ENCODE data around the gene GRAMD2A.
A peak's percentile ranks its signal among the peaks of the same experiment; 100 is the strongest.

Gene GRAMD2A

DNA sequence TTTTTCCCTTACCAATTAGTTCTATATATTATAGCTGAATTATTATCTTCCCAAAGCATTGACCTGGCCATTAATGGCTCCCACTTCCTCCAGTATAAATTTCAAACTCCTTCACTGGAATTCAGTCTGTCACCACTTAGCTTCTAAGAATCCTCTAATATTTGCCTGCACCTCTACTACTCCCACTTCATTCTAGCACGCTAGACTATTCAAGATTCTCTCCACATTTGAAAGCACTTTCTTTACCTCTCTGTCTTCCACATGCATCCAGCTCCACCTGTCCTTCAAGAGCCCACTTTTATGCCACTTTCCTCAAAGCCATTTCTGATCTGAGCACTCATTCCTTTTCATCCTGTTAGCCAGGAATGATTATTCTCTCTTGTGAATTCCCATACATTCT lies 64.4 kb downstream of the GRAMD2A start:
- DNase-seq (ENCODE audit: low read depth): no peak

DNA sequence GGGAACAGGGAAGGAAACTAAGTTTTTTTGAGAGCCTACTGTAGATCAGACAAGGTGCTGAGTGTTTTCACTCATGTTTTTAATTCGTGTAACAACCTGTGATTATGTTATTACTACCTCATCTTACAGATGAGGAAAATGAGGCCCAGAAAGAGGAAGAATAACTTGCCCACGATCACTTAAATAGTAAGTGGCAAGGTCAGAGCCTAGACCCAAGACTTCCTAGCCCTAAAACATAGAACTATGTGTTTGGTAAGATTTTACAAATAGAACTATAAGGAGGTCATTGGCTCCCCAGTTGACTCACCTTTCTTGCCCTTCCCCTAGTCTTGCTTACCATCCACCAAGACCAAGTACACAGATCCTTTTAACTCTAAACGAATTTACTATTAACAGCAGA lies 65.7 kb downstream of the GRAMD2A start:
- no peak for DNase-seq (ENCODE audit: low read depth)

DNA sequence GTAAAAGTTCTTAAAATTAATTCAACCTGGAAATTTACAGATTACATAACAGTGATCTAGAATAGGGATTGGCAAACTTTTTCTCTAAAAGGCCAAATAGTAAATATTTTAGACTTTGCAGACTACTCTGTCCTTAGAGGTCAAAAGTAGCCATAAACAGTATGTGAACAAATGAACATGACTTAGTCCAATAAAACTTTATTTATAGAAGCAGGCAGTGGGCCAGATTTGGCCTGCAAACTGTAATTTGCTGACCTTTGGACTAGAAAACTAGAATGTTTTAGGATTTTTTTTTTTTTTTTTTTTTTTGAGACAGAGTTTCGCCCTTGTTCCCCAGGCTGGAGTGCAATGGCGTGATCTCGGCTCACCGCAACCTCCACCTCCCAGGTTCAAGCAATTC lies 67.3 kb downstream of the GRAMD2A start:
- DNase-seq (ENCODE audit: low read depth): no peak

GRCh38 chr15:72128359-72128758 lies 69.2 kb downstream of the GRAMD2A start:
- no peak for DNase-seq (ENCODE audit: low read depth)

DNA sequence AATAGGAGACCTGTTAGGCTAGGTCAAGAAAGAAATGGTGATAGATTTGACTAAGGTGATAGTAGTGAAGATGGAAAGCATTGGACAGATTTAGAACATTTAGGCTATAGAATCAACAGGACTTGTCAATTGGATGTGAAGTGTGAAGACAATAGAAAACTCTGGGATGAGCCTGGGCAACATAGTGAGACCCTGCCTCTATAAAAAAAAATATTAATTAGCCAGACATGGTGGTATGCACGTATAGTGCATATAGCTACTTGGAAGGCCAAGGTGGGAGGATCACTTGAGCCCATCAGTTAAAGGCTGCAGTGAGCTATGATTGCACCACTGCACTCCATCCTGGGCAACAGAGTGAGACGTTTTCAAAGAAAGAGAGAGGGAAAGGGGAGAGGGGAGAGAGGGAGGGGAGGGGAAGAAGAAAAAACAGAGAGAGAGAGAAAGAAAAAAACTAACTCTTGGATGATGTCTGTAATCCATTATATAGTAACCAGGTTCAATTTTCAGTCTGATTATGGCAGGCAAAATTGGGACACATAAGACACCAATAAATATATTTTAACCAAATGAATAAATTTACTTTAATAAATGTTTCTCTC lies 69.8 kb downstream of the GRAMD2A start:
- no peak for DNase-seq (ENCODE audit: low read depth)

DNA sequence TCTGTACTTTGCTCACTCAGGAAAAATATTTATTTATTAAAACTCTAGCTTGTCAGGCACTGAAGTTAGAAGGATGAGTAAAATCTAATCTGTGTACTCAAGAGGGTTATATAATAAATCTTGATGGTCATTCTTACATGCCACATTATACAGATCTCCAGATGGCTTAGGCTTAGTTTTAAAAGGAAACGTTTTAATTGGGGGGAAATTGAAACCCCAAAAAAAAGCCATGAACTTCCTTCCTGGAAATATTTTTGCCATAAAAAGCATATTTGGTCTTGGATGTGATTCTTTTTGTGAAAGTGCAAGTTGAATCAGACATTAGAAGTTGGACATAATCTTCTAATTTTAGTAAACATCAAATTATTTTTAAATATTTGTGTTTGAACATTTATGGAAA lies 73.4 kb downstream of the GRAMD2A start:
- DNase-seq (ENCODE audit: low read depth): no peak

DNA sequence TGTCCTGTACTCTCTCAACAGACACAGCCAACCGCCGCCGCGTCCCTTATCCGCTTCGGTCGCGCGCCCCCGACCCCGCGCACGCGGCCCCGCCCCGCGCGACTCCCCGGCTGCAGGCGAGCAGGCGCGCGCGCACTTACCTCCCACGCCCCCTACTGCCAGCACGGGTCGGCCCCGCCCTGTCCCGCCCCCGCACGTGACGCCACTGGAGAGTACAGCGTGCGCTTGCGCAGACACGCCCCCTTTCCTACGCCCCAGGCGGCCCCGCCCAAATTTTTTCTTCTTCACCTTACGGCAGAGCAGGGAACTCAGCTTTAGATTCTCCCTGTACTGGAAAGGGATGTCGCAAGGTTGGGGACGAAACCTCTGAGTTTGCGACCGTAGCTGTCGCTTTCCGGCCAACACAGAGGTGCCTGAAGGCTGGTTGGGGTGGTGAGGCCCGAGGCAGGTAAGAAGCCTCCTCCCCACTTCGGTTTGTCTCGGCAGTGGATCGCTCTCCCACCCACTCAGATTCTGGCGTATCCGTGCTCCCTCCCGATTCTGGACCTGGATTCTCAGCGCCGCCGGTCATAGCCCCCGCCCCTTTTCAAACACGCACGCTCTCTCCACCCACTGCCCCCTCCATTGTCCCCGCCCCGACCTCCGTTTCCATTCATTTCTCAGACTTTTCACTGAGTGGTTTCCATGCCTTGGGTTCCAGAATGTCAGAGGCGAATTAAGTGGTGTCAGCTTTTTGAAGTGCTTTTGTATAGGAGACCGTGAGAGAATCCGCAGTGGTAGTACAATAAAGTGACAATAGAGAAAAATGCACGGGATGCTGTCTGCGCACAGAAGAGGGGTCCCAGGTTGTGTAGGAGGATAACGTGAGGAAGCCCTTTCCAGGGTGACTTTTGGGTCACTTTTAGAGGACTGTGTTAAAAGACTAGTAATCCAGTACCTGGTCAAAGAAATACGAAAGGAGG lies 79.3 kb downstream of the GRAMD2A start, which contains the start of the genes MYO9A and SENP8:
TSS of gene MYO9A (minus strand) at position 134 of the 962 bp plus-strand sequence. CDS start 71,587 bp downstream, outside the sequence.
TSS of gene SENP8 (plus strand) at position 387 of the 962 bp plus-strand sequence. CDS start 21,221 bp downstream, outside the sequence.
- peak; percentile 99 for DNase-seq (ENCODE audit: low read depth)

DNA sequence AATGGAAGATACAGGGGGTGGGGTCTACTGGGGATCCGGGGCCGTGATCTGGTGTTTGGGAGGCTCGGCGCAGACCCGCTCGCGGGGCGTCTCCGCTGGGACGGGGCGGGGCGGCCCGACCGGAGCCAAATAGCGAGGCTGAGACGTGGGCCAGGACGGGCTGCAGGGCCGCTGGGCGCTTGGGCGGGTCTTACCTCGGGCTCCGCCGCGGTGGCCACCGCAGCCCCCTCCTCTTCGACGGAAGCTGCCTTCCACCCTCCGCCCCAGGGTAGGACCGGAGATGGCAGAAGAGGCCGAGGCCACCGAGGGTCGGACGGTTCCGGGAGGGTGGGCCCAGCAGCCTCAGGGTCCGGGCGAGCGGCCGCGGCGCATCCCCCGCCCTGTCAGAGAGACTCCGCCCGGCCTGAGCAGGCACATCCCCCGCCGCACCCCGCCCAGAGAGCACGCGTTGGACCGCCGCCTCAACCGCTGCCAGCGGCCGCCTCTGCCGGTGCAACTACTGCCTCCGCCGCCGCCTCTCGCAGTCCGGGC lies 80.0 kb downstream of the GRAMD2A start:
- DNase-seq (ENCODE audit: low read depth): peak; percentile 37

GRCh38 chr15:72116731-72117485 lies 80.7 kb downstream of the GRAMD2A start:
- DNase-seq (ENCODE audit: low read depth): peak; percentile 2

- no peak for DNase-seq (ENCODE audit: low read depth)
Measured at GRCh38 chr15:72113347-72114031, 84.1 kb downstream of the GRAMD2A start.

DNA sequence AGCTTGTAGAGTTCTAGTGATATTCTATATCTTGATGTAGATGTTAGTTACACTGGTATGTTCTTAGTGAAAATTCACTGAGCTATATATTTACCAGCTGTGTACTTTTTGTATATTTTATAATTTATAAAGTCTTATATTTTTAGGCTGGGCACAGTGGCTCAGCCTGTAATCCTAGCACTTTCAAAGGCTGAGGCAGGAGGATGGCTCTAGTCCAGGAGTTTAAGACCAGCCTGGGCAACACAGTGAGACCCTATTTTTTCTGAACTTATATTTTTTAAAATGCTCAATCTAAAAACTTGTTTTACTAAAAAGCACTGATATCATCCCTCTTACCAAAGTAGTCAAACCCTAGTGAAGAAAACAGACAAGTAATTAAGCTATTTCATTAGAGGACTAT lies 84.8 kb downstream of the GRAMD2A start:
- no peak for DNase-seq (ENCODE audit: low read depth)

- DNase-seq (ENCODE audit: low read depth): no peak
Measured at GRCh38 chr15:72112116-72112515, 85.5 kb downstream of the GRAMD2A start.

- no peak for DNase-seq (ENCODE audit: low read depth)
Measured at GRCh38 chr15:72110355-72110754, 87.2 kb downstream of the GRAMD2A start.

Measured in stimulated activated CD4-positive, alpha-beta T cell treated with anti-CD3 and anti-CD28 coated beads, Interleukin-2, amount 100 ng/mL, for 4 hours (primary cell).